Astrocyte (in vitro differentiated cells and primary cell): ENCODE results near the gene PIGX.

ENCODE experiments used
- EZH2 ChIP-seq: IDR thresholded peaks from 2 replicates; pipeline ENCODE4 v1.6.1; 2012; ENCODE audit warnings: mild to moderate bottlenecking, low read length, inconsistent platforms; ENCODE audit not compliant: insufficient read depth
- TF ChIP-seq, protein P1 (sequence below): IDR thresholded peaks from 2 replicates; pipeline ENCODE4 v1.5.1; 2011; ENCODE audit warnings: low read depth, mild to moderate bottlenecking, inconsistent platforms, low read length, moderate library complexity; ENCODE audit not compliant: insufficient read depth

DNA sequence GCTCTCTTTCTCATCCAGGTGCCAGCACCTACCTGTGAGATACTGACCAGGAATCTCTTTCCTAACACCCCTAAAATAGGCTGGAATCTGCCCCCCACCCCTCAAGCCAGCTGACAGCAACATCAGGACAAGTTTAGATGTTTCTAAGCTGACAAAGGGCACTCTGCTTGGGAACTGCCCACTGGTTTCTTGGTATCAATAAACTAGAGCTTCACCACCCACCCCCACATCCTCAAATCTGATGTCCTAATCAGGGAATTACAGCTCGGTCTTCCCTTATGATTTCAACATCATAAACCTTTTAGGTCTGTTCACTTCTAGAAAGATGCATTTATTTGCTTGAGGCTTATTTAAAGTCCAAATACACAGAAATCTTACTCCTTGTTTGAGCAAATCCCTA, 34.8 kb upstream of the PIGX start:
- TF ChIP-seq, protein P1, sequence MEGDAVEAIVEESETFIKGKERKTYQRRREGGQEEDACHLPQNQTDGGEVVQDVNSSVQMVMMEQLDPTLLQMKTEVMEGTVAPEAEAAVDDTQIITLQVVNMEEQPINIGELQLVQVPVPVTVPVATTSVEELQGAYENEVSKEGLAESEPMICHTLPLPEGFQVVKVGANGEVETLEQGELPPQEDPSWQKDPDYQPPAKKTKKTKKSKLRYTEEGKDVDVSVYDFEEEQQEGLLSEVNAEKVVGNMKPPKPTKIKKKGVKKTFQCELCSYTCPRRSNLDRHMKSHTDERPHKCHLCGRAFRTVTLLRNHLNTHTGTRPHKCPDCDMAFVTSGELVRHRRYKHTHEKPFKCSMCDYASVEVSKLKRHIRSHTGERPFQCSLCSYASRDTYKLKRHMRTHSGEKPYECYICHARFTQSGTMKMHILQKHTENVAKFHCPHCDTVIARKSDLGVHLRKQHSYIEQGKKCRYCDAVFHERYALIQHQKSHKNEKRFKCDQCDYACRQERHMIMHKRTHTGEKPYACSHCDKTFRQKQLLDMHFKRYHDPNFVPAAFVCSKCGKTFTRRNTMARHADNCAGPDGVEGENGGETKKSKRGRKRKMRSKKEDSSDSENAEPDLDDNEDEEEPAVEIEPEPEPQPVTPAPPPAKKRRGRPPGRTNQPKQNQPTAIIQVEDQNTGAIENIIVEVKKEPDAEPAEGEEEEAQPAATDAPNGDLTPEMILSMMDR = no peak
- TF ChIP-seq EZH2 = no peak
